Memory B cell (primary cell): Measurements from ENCODE around the gene FHIT.

Experiments used
- ATAC-seq: fragments of 150-1000 bp; cut with Tn5 transposase; 2 replicates; pipeline ENCODE4 v1.10.0; 2021; ENCODE audit warnings: low read depth, mild to moderate bottlenecking, moderate library complexity
- DNase-seq, 2 donors: peaks; one replicate each; pipeline ENCODE4 v3.0.0; 2022; ENCODE audit warnings: low spot score in 2 of 2
- H3K27ac Mint-ChIP-seq: one replicate; pipeline ENCODE4 v1.8.0; 2022; ENCODE audit warnings: mild to moderate bottlenecking, moderate library complexity, mixed read lengths
- H3K27me3 Mint-ChIP-seq: one replicate; pipeline ENCODE4 v1.8.0; 2022; ENCODE audit warnings: mixed read lengths
- H3K36me3 Mint-ChIP-seq: one replicate; pipeline ENCODE4 v1.8.0; 2022; ENCODE audit warnings: mild to moderate bottlenecking, mixed read lengths
- H3K4me1 Mint-ChIP-seq: one replicate; pipeline ENCODE4 v1.8.0; 2022; ENCODE audit warnings: mixed read lengths
- H3K4me3 Mint-ChIP-seq: one replicate; pipeline ENCODE4 v1.8.0; 2022; ENCODE audit warnings: mild to moderate bottlenecking, moderate library complexity, mixed read lengths
- H3K9me3 Mint-ChIP-seq: one replicate; pipeline ENCODE4 v1.8.0; 2022; ENCODE audit warnings: mixed read lengths

FHIT gene

DNA sequence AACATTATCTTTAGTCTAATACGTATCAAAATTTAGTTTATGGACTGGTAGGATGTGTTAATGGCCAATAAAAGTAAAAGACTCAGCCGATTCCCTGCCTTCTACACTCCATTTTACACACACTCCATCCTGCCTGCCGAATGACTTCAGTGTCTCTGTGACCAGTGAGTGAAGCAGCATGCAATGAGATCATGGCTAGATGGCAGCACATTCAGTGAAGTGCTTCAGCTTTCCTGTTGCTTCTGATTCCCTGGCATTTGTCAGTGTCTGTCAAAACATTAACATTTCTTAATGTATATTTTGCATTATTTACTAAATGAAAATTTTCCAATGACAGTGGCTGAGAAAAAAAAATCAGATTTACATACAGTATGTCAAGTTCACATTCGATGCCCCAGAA is 412.0 kb downstream of the FHIT start:
- no peaks in the 10 kb centered on the region for H3K27me3 Mint-ChIP-seq
- no peak overlapping the region for H3K4me3 Mint-ChIP-seq
- H3K36me3 Mint-ChIP-seq, result no peaks in the 10 kb centered on the region
- no peaks in the 10 kb centered on the region for H3K4me1 Mint-ChIP-seq
- ATAC-seq (no peak), DNase-seq (no peak)
- H3K9me3 Mint-ChIP-seq, result no peaks in the 10 kb centered on the region
- no peak overlapping the region for H3K27ac Mint-ChIP-seq

DNA sequence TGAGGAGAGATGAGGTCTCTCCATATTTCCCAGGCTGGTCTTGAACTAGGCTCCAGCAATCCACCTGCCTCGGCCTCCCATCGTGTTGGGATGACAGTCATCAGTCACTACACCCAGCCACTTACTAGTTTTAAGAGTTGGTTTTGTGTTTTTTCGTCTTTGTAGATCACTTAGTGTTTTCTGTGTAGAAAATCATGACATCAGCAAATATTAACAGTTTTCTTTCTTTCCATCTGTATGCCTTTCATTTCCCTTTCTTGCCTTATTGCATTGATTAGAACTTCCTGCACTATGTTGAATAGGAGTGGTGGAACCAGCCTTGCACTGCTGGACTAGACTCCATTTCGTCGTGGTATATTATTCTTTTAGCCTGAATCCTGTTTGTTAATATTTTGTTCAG is 415.5 kb downstream of the FHIT start:
- DNase-seq, result no peak
- H3K27me3 Mint-ChIP-seq, result peaks cover 2% of the 10 kb centered on the region
- H3K9me3 Mint-ChIP-seq, result no peaks in the 10 kb centered on the region
- ATAC-seq, result no peak
- H3K4me1 Mint-ChIP-seq, result no peaks in the 10 kb centered on the region
- no peaks in the 10 kb centered on the region for H3K36me3 Mint-ChIP-seq
- no peak overlapping the region for H3K27ac Mint-ChIP-seq
- no peak overlapping the region for H3K4me3 Mint-ChIP-seq

DNA sequence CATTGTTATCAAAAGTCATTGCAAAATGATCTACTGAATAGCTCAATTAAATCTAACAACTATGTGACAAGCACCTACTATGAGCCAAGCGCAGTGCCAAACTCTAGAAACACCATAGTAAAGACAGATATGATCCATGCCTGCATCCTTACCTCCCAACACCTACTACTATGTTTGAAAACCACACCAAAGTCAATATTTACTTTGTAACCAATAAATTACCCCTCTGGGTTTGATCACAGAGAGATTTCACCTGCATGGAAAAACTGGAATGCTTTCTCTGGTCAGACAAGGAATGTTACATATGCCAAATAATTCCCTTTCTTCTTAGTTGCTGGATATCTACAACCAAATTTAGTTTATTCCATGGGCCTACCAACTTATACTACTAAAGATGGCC is 422.2 kb downstream of the FHIT start:
- ATAC-seq (no peak), DNase-seq (no peak)
- no peak overlapping the region for H3K4me3 Mint-ChIP-seq
- H3K27ac Mint-ChIP-seq, result no peak overlapping the region
- peaks cover 2% of the 10 kb centered on the region for H3K36me3 Mint-ChIP-seq
- H3K9me3 Mint-ChIP-seq, result peaks cover 2% of the 10 kb centered on the region
- H3K4me1 Mint-ChIP-seq, result no peaks in the 10 kb centered on the region
- peaks cover 2% of the 10 kb centered on the region for H3K27me3 Mint-ChIP-seq

DNA sequence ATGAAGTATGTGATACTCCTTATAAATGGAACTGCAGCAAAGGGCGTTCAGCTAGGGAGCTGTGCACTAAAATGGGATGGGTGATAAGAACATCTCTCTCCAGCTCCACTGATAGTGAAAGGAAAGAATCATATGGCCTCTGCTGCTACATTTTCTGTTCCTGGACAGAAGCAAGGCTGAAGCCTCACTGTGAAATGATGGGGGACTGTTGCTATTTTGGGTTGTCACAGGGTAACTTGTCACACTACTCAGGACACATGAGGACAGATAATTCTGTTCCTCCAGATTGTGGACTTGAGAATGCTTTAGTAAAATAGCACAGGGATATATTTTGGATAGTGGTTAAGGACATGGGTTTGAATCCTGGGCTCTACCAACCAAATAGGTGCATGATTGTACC is 423.6 kb downstream of the FHIT start:
- no peak overlapping the region for H3K4me3 Mint-ChIP-seq
- H3K36me3 Mint-ChIP-seq, result peaks cover 6% of the 10 kb centered on the region
- no peak for ATAC-seq
- H3K4me1 Mint-ChIP-seq, result no peaks in the 10 kb centered on the region
- H3K27me3 Mint-ChIP-seq, result no peaks in the 10 kb centered on the region
- H3K9me3 Mint-ChIP-seq, result peaks cover 4% of the 10 kb centered on the region
- DNase-seq, result no peak
- H3K27ac Mint-ChIP-seq, result no peak overlapping the region

DNA sequence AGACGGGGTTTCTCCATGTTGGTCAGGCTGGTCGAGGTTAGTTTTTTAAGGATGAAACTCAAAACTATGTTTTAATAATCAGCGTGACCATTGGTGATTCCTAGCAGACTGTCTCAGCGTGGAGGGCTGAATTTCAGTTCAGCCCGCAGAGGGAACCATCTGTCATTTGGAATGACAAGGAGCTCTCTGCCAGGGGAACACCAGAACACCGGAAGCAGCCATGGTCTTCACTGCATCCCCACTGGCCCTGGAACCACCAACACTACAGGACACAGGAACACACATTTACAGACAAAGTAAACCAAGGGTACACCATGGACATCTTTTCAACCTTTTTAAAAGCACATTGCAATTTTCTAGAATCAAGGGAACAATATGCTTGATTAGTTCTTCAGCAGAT is 424.7 kb downstream of the FHIT start:
- Mint-ChIP-seq H3K27me3 (no peaks in the 10 kb centered on the region), H3K9me3 (peaks cover 4% of the 10 kb centered on the region), H3K4me1 (no peaks in the 10 kb centered on the region), H3K27ac (no peak overlapping the region), H3K4me3 (no peak overlapping the region), H3K36me3 (peaks cover 6% of the 10 kb centered on the region)
- DNase-seq (no peak), ATAC-seq (no peak)

DNA sequence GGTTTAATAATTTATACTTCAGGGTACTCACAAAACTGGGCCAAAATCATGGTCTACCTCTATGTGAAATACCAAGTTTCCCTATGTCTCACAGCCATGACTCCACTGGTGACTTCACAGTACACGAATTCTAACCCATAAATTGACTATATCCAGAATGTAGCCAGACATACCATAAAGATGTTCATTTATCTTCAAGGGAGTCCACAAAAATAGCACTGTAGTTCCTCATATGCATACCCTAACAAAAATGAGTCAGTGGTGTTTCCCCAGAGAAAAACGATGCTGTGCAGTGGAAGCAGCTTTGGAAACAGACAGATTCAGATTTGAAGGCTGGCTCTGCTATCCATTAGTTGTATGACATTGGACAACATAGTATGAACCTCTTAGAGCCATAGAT is 438.8 kb downstream of the FHIT start:
- peaks cover 2% of the 10 kb centered on the region for H3K9me3 Mint-ChIP-seq
- H3K4me1 Mint-ChIP-seq, result no peaks in the 10 kb centered on the region
- H3K27me3 Mint-ChIP-seq, result no peaks in the 10 kb centered on the region
- H3K4me3 Mint-ChIP-seq, result no peak overlapping the region
- H3K27ac Mint-ChIP-seq, result no peak overlapping the region
- no peak for ATAC-seq
- no peaks in the 10 kb centered on the region for H3K36me3 Mint-ChIP-seq
- DNase-seq, result no peak

DNA sequence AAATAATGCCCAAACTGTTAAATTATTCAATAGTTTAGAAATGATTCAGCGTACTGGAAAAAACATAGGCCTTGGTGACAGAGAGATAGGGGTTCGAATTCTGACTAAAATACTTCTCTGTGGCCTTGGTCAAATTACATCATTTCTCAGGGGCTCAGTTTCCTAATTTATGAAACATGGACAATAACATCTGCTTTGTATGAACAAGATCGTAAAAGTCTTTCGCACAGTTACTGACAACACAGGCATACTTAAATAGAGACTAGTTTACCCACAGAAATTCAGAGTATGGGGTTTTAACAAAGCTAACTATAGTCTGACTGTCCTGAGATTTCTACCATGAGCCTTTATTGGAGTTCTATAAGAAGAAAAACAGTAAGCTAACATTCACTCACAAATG is 440.4 kb downstream of the FHIT start:
- Mint-ChIP-seq H3K27ac (no peak overlapping the region), H3K27me3 (no peaks in the 10 kb centered on the region), H3K36me3 (no peaks in the 10 kb centered on the region), H3K4me1 (no peaks in the 10 kb centered on the region), H3K9me3 (no peaks in the 10 kb centered on the region), H3K4me3 (no peak overlapping the region)
- no peak for ATAC-seq
- no peak for DNase-seq

DNA sequence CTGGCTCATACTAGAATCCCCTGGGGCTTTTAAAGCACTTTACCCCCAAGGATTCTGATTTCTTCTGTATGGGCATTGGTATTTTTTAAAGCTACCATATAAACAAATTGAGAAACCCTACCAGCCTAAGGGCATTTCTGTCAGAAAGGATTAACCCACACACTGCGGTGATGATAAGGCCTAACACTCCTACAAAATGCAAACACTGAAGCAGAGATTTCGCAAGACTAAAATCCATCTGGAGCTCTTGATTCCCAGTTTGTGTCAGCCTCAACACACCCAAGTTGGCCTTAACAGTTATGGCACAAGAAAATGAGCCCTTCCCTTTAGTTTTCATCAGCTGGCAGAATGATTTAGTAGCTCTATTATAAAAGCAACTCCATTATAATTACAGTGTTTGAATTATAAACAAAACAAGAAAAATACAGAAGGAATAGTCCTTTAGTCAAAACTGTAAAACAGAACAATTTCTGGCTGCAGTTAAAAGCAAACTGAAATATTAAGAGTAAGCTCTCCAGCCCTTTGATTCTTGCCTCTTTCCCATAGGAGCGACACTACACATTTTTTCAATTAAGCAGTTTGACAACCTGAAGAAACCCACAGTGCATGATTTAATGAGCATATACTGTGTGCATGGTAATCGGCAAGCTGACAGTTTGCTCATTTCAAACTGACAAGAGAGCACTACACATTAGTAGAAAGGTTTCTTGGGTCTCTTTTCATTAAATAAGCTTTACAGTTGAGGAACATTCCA is 441.2 kb downstream of the FHIT start:
- Mint-ChIP-seq H3K9me3 (no peaks in the 10 kb centered on the region), H3K36me3 (no peaks in the 10 kb centered on the region), H3K4me3 (no peak overlapping the region), H3K27ac (no peak overlapping the region), H3K27me3 (no peaks in the 10 kb centered on the region), H3K4me1 (no peaks in the 10 kb centered on the region)
- no peak for ATAC-seq
- DNase-seq, result no peak

DNA sequence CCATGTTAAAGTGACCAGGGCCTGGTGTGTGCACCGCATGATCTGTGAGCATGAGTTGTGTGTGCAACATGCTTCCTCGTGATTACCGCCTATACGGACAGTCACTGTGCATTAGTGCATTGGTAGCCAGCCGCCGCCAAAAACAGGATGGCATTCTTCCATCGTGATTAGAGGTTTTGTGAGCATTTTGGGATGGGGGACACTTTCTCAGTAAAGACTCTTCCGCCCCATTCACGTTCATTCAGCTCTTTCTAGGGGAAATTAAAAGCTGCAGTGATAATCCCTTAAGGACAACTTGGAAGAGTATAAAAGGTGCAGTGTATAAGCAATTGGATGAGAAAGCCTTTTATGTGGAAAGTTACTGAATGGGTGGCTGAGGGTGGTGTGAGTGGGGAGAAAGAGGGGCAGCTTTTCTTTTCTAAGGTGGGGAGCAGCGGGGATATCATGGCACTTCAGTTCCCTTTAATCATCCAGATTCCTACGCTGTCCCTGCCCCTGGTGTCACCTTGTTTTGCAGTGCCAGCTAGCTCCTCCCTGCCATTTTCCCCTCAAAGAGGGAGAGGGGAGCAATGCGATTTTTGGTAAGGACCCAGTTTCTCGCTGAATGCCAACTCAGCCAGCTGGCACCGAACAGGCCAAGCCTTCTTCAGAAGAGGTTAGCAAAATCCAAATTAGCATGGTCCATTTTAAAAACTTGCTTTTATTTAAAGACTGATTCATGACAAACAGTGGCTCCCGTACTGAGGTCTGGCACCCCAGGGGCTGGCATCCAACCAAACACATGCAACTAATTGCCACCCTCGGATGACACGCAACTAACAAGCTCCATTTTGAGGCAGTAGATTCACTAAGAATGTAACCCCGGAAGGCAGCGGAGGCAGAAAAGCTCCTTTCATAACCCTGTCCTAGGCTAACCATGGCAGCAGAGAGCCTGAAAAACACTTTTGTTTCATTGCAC is 447.8 kb downstream of the FHIT start:
- no peak for ATAC-seq
- DNase-seq, result no peak
- H3K4me3 Mint-ChIP-seq, result no peak overlapping the region

DNA sequence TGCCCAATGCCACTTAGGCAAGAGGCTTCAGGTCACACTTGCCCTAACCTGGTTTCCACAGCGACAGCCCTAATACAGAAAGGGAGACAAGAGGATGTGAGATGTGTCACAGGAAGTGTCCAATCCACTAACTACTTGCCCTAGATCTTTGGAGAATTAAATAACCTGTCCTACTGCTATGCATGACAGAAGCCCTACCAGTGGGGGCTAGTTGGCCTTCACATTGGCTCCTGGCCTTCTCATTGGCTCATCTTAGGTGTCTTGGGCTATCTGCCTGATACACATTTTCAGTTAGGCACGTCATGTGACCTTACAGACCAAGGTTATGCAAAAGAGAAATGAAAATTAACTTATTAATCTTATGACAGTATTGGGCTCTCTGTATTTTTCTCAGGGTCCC is 449.9 kb downstream of the FHIT start:
- DNase-seq, result no peak
- Mint-ChIP-seq H3K27me3 (no peaks in the 10 kb centered on the region), H3K9me3 (peaks cover 3% of the 10 kb centered on the region), H3K4me1 (no peaks in the 10 kb centered on the region), H3K4me3 (no peak overlapping the region), H3K27ac (no peak overlapping the region), H3K36me3 (no peaks in the 10 kb centered on the region)
- no peak for ATAC-seq

More for the DNA sequence above, 447.8 kb downstream of the FHIT start:
- Mint-ChIP-seq H3K27ac (no peak overlapping the region), H3K4me1 (no peaks in the 10 kb centered on the region), H3K9me3 (peaks cover 3% of the 10 kb centered on the region), H3K36me3 (no peaks in the 10 kb centered on the region), H3K27me3 (no peaks in the 10 kb centered on the region)

DNA sequence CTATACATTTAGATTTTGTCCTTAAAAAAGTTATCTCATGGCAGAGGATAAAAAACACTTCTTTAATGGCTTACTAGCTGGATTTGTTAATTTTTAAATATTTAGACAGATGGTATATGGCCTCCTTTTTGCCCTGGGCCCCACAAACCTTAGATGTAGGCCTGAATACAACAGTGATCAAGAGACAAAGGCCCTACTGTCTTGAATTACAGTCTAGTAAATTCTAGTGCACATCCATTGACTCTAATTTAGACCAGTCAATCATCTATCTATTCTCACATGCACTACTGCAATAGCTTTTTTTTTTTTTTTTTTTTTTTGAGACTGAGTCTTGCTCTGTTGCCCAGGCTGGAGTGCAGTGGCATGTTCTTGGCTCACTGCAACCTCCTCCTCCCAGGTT is 452.8 kb downstream of the FHIT start:
- DNase-seq, result no peak

DNA sequence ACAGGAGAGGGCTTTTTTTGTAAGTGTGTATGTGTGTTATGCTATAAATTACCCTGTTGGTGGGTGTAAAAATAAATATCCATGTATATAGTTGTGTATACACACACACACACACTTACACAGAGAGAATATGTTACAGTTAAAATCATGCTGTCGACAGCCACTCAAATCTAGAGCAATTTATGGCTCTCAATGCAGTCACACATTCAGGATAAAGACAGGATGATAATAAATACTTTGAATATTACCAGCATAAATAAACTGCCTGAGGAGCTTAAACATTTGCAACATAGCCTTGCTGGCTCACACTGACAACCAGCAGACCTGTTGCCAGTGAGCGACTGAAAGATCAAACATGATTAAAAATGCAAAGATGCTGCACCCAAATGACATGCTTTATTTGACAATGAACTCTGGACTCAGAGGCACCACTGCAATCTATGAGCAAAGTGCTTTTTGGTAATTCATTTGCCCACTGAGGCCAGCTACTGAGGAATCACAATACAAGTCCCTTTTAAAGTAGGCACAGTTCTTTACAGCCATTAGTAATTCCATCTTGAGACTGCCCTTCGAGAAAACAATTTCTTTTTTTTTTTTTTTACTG is 458.9 kb downstream of the FHIT start:
- Mint-ChIP-seq H3K27ac (no peak overlapping the region), H3K36me3 (no peaks in the 10 kb centered on the region), H3K9me3 (no peaks in the 10 kb centered on the region), H3K4me3 (no peak overlapping the region), H3K27me3 (no peaks in the 10 kb centered on the region), H3K4me1 (no peaks in the 10 kb centered on the region)
- DNase-seq, result no peak
- no peak for ATAC-seq

More for the DNA sequence above, 452.8 kb downstream of the FHIT start:
- no peaks in the 10 kb centered on the region for H3K4me1 Mint-ChIP-seq
- H3K27ac Mint-ChIP-seq, result no peak overlapping the region
- no peak for ATAC-seq
- no peaks in the 10 kb centered on the region for H3K36me3 Mint-ChIP-seq
- no peaks in the 10 kb centered on the region for H3K27me3 Mint-ChIP-seq
- H3K9me3 Mint-ChIP-seq, result peaks cover 3% of the 10 kb centered on the region
- H3K4me3 Mint-ChIP-seq, result no peak overlapping the region

DNA sequence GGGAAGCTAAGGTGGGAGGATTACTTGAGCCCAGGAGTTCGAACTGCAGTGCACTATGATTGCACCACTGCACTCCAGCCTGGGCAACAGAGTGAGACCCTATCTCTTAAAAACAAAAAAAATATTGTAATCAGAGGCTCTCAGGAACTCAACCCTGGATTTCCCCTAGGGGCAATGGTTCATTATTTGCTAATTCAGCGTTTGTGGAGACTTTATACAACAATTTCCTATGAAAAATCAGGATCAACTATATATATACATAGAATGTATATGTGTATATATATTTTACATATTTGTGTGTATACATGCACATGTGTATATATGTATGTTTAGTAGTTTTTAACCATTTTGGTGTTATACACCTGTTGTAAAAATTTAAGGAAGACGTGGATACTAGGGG is 463.1 kb downstream of the FHIT start:
- no peak for DNase-seq
- no peaks in the 10 kb centered on the region for H3K9me3 Mint-ChIP-seq
- no peaks in the 10 kb centered on the region for H3K27me3 Mint-ChIP-seq
- no peak overlapping the region for H3K4me3 Mint-ChIP-seq
- no peak overlapping the region for H3K27ac Mint-ChIP-seq
- no peak for ATAC-seq
- peaks cover 3% of the 10 kb centered on the region for H3K36me3 Mint-ChIP-seq
- no peaks in the 10 kb centered on the region for H3K4me1 Mint-ChIP-seq

DNA sequence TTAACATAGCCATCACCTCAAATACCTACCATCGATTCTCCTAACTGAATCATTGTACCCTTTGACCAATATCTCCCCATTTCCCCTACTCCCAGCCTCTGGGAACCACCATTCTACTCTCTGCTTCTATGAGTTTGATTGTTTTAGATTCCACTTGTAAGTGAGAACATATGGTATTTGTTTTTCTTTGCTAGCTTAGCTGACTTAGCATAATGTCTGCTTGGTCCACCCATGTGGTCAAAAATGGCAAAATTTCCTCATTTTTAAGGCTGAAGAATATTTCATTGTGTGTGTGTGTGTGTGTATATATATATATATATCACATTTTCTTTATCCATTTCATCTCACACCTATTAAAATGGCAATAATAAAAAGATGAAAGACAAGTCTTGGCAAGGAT is 469.3 kb downstream of the FHIT start:
- no peaks in the 10 kb centered on the region for H3K4me1 Mint-ChIP-seq
- ATAC-seq, result no peak
- H3K9me3 Mint-ChIP-seq, result peaks cover 2% of the 10 kb centered on the region
- no peak for DNase-seq
- H3K27ac Mint-ChIP-seq, result no peak overlapping the region
- peaks cover 3% of the 10 kb centered on the region for H3K36me3 Mint-ChIP-seq
- no peak overlapping the region for H3K4me3 Mint-ChIP-seq
- H3K27me3 Mint-ChIP-seq, result no peaks in the 10 kb centered on the region
